T-helper 9 cell (primary cell): ENCODE data around the gene WFDC1.

Experiments used
- DNase-seq: peaks from one replicate; pipeline ENCODE4 v3.0.0-alpha.2; 2020

The WFDC1 gene

GRCh38 chr16:84274515-84274914 lies 20.2 kb upstream of the WFDC1 start:
- no peak for DNase-seq

GRCh38 chr16:84275585-84276151 lies 19.0 kb upstream of the WFDC1 start:
- no peak for DNase-seq

- peak; percentile 73 for DNase-seq
These were observed 17.3 kb upstream of the WFDC1 start for GRCh38 chr16:84277244-84277823.

GRCh38 chr16:84278333-84278732 lies 16.3 kb upstream of the WFDC1 start:
- DNase-seq, result no peak

GRCh38 chr16:84278968-84279367 lies 15.7 kb upstream of the WFDC1 start:
- DNase-seq, result no peak

DNA sequence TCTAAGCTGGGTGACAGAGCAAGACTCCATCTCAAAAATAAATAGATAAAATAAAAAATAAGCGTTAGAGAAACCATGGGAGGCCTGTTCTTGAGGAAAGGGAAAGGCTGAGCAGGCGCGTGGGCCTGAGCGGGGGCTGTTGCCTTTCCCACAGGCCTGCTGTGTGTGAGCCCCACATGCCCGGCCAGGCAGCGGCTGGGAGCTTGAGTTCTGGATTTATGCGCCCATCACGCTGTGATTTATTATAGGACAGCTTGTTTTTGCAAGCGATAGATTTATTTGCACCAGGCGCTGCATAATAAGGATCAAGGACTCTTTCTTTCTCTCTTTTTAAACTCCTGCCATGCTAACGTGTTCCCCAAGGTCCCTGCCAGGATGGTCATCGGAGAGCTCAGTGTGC lies 14.8 kb upstream of the WFDC1 start:
- DNase-seq, result no peak

DNA sequence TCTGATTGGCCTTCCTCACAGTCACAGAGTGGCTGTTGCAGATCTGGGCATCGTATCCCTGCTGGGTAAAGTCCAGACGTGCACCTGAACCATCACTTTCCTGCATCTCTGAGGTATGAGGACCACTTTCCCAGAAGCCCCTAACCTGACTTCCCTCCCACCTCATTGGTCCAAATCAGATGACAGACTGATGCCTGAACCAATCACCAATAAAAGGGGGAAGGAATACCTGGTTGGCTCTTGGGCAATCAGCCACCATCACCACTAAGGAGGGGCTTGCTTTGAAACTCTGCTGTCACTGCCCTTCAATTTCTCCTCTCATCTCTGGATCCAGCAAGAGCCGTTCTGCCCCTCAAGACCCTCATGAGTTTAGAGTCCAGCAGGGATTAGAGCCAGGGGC lies 13.6 kb upstream of the WFDC1 start:
- DNase-seq, result no peak

DNA sequence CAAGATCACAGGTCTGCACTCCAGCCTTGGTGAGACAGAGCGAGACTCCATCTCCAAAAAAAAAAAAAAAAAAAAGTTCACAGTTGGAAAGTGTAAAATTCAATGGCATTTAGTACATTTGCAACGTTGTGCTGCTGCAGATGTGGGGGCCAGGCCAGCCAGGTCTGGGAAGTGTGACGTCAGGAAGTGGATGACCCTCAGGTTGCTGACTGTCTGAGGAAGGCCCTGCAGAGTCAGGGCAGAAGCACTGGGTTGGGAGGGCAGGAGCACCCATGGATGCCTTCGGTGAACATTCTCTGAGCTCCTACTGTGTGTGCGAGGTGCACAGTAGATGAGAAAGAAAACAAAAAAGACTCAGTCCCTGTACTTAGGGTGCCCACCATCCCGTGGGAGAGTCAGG lies 12.1 kb upstream of the WFDC1 start:
- DNase-seq, result no peak

- DNase-seq, result no peak
These were observed 11.1 kb upstream of the WFDC1 start for GRCh38 chr16:84283314-84284153.

DNA sequence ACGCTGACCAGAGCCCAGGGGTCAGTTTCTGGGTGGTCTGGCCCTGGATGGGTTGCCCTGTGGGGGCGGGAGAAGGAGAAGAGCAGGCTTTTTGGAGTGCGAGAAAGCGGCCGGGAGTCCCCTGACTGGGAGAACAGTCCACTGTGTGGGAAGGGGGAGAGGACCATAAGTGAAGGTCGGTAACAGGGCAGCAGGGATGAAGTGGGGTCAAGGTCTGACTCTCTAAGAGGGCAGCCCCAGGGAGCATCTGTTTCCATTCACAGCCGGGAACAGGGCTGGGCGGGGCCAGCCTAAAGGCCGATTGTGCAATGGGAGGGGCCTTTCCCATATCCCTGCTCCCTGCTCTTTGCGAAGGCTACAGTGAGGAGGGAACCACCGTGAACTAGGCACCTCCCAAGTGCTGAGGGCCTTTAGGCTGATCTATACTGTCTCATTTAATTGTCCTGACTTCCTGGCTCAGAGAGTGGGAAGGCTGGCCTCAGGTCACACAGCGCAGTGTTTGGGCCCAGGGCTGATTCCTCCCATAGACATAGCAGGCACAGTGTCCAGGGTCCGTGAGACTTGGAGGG lies 10.4 kb upstream of the WFDC1 start:
- DNase-seq, result no peak

DNA sequence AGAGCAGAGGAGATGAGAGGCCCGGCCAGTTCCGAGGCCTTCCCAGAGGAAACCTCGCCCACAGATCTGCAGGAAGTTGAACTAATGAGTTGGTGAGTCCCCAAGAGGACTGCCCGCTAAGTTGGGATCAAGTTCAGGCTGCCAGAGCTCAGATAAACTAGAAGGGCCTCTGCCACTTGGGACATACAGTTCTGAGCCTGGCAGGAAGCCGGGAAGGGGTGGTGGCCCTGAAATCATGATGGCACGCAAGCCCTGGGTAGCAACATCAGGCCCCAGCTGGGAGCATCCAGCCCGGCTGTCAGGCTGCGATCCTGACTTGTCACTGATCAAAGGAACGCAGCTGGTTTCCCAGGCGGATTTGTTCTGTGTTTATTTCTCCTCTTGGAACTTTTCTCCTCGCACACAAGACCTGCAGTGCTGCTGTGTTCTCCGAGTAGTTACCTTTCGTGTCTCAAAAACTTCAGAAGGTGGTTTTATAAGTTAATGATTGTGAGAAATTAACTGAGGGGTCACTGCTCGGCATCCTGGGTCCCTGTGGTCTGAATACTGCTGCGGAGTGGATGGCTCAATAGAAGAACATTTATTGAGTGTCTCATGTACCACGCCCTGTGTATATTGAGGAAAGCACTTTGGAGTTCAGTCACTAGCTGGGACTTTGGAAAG lies 8.0 kb upstream of the WFDC1 start:
- no peak for DNase-seq

GRCh38 chr16:84288902-84289301 lies 5.8 kb upstream of the WFDC1 start:
- DNase-seq, result no peak

- DNase-seq, result no peak
These were observed 3.5 kb upstream of the WFDC1 start for GRCh38 chr16:84291226-84291625.

- no peak for DNase-seq
These were observed 2.7 kb upstream of the WFDC1 start for GRCh38 chr16:84292011-84292410.

DNA sequence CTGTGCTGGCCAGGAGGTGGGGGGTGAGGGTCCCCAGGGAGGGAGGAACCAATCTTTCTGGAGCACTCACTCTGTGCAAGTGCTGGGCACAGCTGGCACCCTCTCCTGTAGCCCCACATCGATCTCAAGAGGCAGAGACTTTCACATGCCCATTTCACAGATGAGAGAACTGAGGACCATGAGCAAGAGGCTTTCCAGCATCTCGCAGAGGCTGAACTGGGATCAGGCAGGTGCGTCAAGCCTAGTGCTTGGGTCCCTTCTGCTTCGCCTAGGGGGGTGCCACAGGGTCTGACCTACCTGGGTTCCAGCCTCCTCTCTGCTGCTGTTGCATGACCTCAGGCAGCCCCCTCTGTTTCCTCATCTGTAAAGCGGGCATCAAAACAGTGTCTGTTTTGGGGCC lies 1.3 kb upstream of the WFDC1 start:
- no peak for DNase-seq

DNA sequence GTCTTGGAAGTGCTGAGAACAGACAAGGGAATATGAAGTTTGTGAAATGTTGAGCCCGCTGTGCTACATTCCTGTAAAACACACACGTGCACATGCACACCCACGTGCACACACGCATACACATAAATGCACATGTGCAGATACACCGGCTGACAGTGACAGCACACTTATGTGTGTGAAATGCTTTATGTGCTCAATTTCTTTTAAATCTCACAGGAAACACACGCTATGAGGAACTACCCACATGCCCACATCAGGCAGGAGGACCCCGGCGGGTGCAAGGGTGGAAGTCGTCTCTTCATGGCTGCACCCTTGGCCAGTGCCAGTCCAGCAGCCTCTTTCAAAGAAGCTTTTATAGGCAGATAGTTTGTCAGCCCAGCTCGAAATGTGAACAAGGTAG lies 561 bp upstream of the WFDC1 start:
- DNase-seq, result no peak

GRCh38 chr16:84295203-84295860 lies 654 bp downstream of the WFDC1 start:
- DNase-seq, result no peak

- no peak for DNase-seq
These were observed 3.8 kb downstream of the WFDC1 start for GRCh38 chr16:84298376-84298899.

DNA sequence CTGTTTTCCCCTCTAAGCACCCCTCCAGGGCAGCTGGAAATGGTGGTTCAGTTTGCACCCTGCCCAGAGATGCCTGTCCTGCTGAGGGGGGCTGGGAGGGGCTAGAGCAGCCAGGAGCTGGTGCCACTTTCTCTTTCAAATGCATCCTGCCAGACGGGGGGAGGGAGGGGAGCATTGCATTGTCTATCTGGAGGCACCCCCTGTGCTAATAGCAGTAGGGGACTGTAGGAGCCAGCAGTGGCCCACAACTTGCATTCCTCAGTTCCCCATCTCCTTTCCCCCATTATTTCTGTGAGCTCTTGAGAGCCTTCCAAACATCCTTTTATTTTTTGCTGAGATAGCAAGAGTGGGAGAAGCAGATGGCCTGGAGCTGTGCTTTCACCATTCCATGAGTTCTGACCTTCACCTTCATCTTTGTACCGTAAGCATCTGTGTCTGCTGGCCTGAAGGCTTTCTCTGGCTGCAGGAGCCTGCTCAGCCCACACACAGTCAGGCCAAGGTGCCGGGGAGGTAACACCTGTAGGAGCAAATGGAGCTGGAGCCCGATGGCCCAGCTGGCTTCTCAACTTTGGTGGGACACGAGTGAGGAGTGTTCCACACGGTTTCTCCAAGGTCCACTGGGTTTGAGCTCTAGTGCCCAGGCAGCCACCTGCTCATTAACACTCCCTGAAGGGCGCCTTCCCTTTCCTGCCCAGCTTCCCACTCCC lies 5.2 kb downstream of the WFDC1 start:
- no peak for DNase-seq

- DNase-seq, result no peak
These were observed 7.7 kb downstream of the WFDC1 start for GRCh38 chr16:84302111-84302954.

GRCh38 chr16:84303023-84303422 lies 8.3 kb downstream of the WFDC1 start:
- DNase-seq, result no peak
